Measurements from ENCODE around the gene TMA7. TPM values are rescaled to one million over a fixed set of nuclear protein-coding genes. Genes with fewer than 3 reads are reported as not detected.
A peak's percentile ranks its signal among the peaks of the same experiment; 100 is the strongest.

The TMA7 gene
- total RNA-seq, 1 experiment from 2014 or later: 152 TPM

- CTCF ChIA-PET: no interaction called here
- POLR2A ChIA-PET (ENCODE audit: low non-redundant PET): no interaction called here
- H3K9me3 ChIP-seq (ENCODE audit: low read depth, low read length, poor library complexity, severe bottlenecking): no peaks in the 10 kb centered on the region
- no peak overlapping the region for H3K27ac ChIP-seq (ENCODE audit: low read depth, low read length, poor library complexity, severe bottlenecking)
- peak overlapping the region; percentile 74 for H3K4me3 ChIP-seq (ENCODE audit: low read depth, low read length, poor library complexity, severe bottlenecking)
- no peaks in the 10 kb centered on the region for H3K4me1 ChIP-seq (ENCODE audit: insufficient read depth, low read length, poor library complexity, severe bottlenecking)
- intact Hi-C loops (cut with micrococcal nuclease; ENCODE audit: unreplicated experiment): no loop called here
- TF ChIP-seq CTCF (conservative IDR thresholded peaks at IDR 0.05; ENCODE audit: low read depth, low read length) (no peak), EZH2 (IDR thresholded peaks at IDR 0.05; ENCODE audit: borderline replicate concordance, low read depth, low read length, poor library complexity, severe bottlenecking) (no peak)
- BruUV-seq (replicated peaks): no TSS peak
- DNase-seq (ENCODE audit: low spot score): no peak
- no peaks in the 10 kb centered on the region for H3K27me3 ChIP-seq (replicated peaks; ENCODE audit: insufficient read depth, low read depth, low read length, poor library complexity)
- peaks cover 6% of the 10 kb centered on the region for H3K36me3 ChIP-seq (ENCODE audit: insufficient read depth, low read length, poor library complexity, severe bottlenecking)
Observed at GRCh38 chr3:48441940-48442339, 1.9 kb downstream of the TMA7 start.

- CTCF ChIA-PET: interaction anchor here (0.6 to 1.6 kb wide), 2 partner anchors 9 to 12 kb away, joined by 3 to 6 read pairs; no protein-coding TSS in a partner anchor
- intact Hi-C loops (cut with micrococcal nuclease; ENCODE audit: unreplicated experiment): no loop called here
Observed at GRCh38 chr3:48445277-48445882, 5.3 kb downstream of the TMA7 start.

DNA sequence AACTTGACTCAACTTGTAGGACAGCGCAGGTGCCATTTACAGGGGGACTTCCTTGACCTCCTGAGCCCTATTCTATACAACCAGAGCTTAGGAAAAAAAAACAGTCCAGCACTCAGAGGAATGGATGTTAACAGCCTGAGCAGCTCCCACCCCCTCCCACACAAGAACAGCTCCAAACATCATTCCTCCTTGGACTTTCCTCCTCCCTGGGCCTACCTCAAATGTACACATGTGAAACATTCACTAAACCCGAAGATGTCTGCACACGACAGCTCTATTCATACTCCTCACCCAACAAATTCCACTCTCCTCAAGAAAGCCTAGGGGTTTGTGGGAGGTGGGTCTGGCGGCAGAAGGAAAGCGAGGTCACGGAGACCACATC is 6.0 kb downstream of the TMA7 start:
- H3K36me3 ChIP-seq (ENCODE audit: insufficient read depth, low read length, poor library complexity, severe bottlenecking): peaks cover 6% of the 10 kb centered on the region
- intact Hi-C loops (cut with micrococcal nuclease; ENCODE audit: unreplicated experiment): no loop called here
- no peak for DNase-seq (ENCODE audit: low spot score)
- H3K4me1 ChIP-seq (ENCODE audit: insufficient read depth, low read length, poor library complexity, severe bottlenecking): no peaks in the 10 kb centered on the region
- ChIA-PET CTCF (interaction anchor here (1.6 kb wide), 1 partner anchor 10 kb away, joined by 6 read pairs; no protein-coding TSS in a partner anchor), POLR2A (ENCODE audit: low non-redundant PET) (no interaction called here)
- peak overlapping the region; percentile 80 for H3K27ac ChIP-seq (ENCODE audit: low read depth, low read length, poor library complexity, severe bottlenecking)
- BruUV-seq (replicated peaks): no TSS peak
- H3K9me3 ChIP-seq (ENCODE audit: low read depth, low read length, poor library complexity, severe bottlenecking): no peaks in the 10 kb centered on the region
- TF ChIP-seq CTCF (conservative IDR thresholded peaks at IDR 0.05; ENCODE audit: low read depth, low read length): no peak
- no peak for TF ChIP-seq EZH2 (IDR thresholded peaks at IDR 0.05; ENCODE audit: borderline replicate concordance, low read depth, low read length, poor library complexity, severe bottlenecking)
- peak overlapping the region; percentile 77 for H3K4me3 ChIP-seq (ENCODE audit: low read depth, low read length, poor library complexity, severe bottlenecking)
- no peaks in the 10 kb centered on the region for H3K27me3 ChIP-seq (replicated peaks; ENCODE audit: insufficient read depth, low read depth, low read length, poor library complexity)

More at GRCh38 chr3:48445277-48445882, 5.3 kb downstream of the TMA7 start:
- Histone ChIP-seq H3K9me3 (ENCODE audit: low read depth, low read length, poor library complexity, severe bottlenecking) (no peaks in the 10 kb centered on the region), H3K27me3 (replicated peaks; ENCODE audit: insufficient read depth, low read depth, low read length, poor library complexity) (no peaks in the 10 kb centered on the region), H3K36me3 (ENCODE audit: insufficient read depth, low read length, poor library complexity, severe bottlenecking) (peaks cover 6% of the 10 kb centered on the region), H3K4me3 (ENCODE audit: low read depth, low read length, poor library complexity, severe bottlenecking) (peak overlapping the region; percentile 77), H3K27ac (ENCODE audit: low read depth, low read length, poor library complexity, severe bottlenecking) (no peak overlapping the region), H3K4me1 (ENCODE audit: insufficient read depth, low read length, poor library complexity, severe bottlenecking) (no peaks in the 10 kb centered on the region)
- TF ChIP-seq EZH2 (IDR thresholded peaks at IDR 0.05; ENCODE audit: borderline replicate concordance, low read depth, low read length, poor library complexity, severe bottlenecking) (no peak), CTCF (conservative IDR thresholded peaks at IDR 0.05; ENCODE audit: low read depth, low read length) (no peak)
- POLR2A ChIA-PET (ENCODE audit: low non-redundant PET): no interaction called here
- DNase-seq (ENCODE audit: low spot score): no peak
- no TSS peak for BruUV-seq (replicated peaks)
